ENCODE data around the gene G6PC3. TPM values are rescaled to one million over a fixed set of nuclear protein-coding genes. Genes with fewer than 3 reads are reported as not detected.

G6PC3 gene
- total and polyA plus RNA-seq, 10 of the 15 experiments (the other 5 are each of a cell fraction or from before 2014, with no cell fraction given): 13.0 to 93.7 (median 43.0) TPM

- TF ChIP-seq EP300 (IDR thresholded peaks at IDR 0.05; ENCODE audit: borderline replicate concordance in 1 of 2, control insufficient read depth in 1 of 2, low read depth in 2 of 2, low read length in 2 of 2) (no peak), KLF5 (IDR thresholded peaks at IDR 0.05; ENCODE audit: partially characterized antibody) (no peak), CBX3 (IDR thresholded peaks at IDR 0.05; ENCODE audit: borderline replicate concordance, low read depth) (no peak), RUNX3 (IDR thresholded peaks at IDR 0.05; ENCODE audit: low read length) (0 out of 2 replicates have a peak, but pooled peaks have one; percentile 25), SIX5 (IDR thresholded peaks at IDR 0.05; ENCODE audit: low read depth, low read length, severe bottlenecking) (no peak), RELB (IDR thresholded peaks at IDR 0.05; ENCODE audit: low read depth) (no peak), POLR2AphosphoS5 (IDR thresholded peaks at IDR 0.05; ENCODE audit: low read length) (0 out of 2 replicates have a peak, but pooled peaks have one; percentile 28), ZNF687 (IDR thresholded peaks at IDR 0.05) (no peak), ZNF217 (IDR thresholded peaks at IDR 0.05) (no peak), PKNOX1 (IDR thresholded peaks at IDR 0.05) (peak; percentile 82), RCOR1 (conservative IDR thresholded peaks at IDR 0.05; ENCODE audit: low read depth, low read length) (no peak), USF1 (IDR thresholded peaks at IDR 0.05; ENCODE audit: borderline replicate concordance, extremely low read length, insufficient read depth, low read depth, low read length) (no peak)
- TF ChIP-seq, protein P1, sequence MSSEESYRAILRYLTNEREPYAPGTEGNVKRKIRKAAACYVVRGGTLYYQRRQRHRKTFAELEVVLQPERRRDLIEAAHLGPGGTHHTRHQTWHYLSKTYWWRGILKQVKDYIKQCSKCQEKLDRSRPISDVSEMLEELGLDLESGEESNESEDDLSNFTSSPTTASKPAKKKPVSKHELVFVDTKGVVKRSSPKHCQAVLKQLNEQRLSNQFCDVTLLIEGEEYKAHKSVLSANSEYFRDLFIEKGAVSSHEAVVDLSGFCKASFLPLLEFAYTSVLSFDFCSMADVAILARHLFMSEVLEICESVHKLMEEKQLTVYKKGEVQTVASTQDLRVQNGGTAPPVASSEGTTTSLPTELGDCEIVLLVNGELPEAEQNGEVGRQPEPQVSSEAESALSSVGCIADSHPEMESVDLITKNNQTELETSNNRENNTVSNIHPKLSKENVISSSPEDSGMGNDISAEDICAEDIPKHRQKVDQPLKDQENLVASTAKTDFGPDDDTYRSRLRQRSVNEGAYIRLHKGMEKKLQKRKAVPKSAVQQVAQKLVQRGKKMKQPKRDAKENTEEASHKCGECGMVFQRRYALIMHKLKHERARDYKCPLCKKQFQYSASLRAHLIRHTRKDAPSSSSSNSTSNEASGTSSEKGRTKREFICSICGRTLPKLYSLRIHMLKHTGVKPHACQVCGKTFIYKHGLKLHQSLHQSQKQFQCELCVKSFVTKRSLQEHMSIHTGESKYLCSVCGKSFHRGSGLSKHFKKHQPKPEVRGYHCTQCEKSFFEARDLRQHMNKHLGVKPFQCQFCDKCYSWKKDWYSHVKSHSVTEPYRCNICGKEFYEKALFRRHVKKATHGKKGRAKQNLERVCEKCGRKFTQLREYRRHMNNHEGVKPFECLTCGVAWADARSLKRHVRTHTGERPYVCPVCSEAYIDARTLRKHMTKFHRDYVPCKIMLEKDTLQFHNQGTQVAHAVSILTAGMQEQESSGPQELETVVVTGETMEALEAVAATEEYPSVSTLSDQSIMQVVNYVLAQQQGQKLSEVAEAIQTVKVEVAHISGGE (CRISPR knock-in tag; IDR thresholded peaks at IDR 0.05): no peak
- TF ChIP-seq, protein P2, sequence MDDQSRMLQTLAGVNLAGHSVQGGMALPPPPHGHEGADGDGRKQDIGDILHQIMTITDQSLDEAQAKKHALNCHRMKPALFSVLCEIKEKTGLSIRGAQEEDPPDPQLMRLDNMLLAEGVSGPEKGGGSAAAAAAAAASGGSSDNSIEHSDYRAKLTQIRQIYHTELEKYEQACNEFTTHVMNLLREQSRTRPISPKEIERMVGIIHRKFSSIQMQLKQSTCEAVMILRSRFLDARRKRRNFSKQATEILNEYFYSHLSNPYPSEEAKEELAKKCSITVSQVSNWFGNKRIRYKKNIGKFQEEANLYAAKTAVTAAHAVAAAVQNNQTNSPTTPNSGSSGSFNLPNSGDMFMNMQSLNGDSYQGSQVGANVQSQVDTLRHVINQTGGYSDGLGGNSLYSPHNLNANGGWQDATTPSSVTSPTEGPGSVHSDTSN (IDR thresholded peaks at IDR 0.05; ENCODE audit: insufficient replicate concordance, low read depth, low read length): peak; percentile 53
Observed at GRCh38 chr17:44095647-44096496, 25.3 kb downstream of the G6PC3 start (continued).
